MM.1S (cell line): ENCODE results near the gene EAPP.

ENCODE experiments used
- CTCF ChIP-seq: fragments of 300-600 bp; sonication (generic); IDR thresholded peaks from 2 replicates; pipeline ENCODE4 v1.5.1; 2016; ENCODE audit warnings: antibody characterized with exemption, low read length, mixed read lengths
- EZH2phosphoT487 ChIP-seq: fragments of 300-600 bp; sonication (generic); IDR thresholded peaks from 2 replicates; pipeline ENCODE4 v1.6.1; 2018; ENCODE audit warnings: antibody characterized with exemption, low read length

GRCh38 chr14:34507459-34507858 is 32.0 kb downstream of the EAPP start:
- TF ChIP-seq EZH2phosphoT487 (no peak), CTCF (no peak)
